Measurements from ENCODE around the gene AP3B1. TPM values are rescaled to one million over a fixed set of nuclear protein-coding genes. Genes with fewer than 3 reads are reported as not detected.

Gene AP3B1
- polyA plus RNA-seq, 1 of the 3 experiments (the other 2 are of a cell fraction): 18.0 TPM

- Histone ChIP-seq H3K79me2 (ENCODE audit: insufficient read depth) (no peaks in the 10 kb centered on the region), H2AFZ (ENCODE audit: low read depth) (no peak overlapping the region), H4K20me1 (ENCODE audit: insufficient read depth) (no peaks in the 10 kb centered on the region), H3K36me3 (replicated peaks in 1 of 2; ENCODE audit: control insufficient read depth in 1 of 2, insufficient read depth in 2 of 2, low read length in 1 of 2) (no peaks in the 10 kb centered on the region), H3K4me2 (no peak overlapping the region), H3K27ac (ENCODE audit: low read depth in 2 of 2, low read length in 1 of 2) (no peak overlapping the region), H3K4me3 (ENCODE audit: low read depth in 2 of 2, low read length in 1 of 2) (no peak overlapping the region), H3K9me3 (0 out of 2 replicates have a peak, but pooled peaks cover 9% of the 10 kb centered on the region), H3K27me3 (ENCODE audit: insufficient read depth) (no peaks in the 10 kb centered on the region), H3F3A (replicated peaks; ENCODE audit: insufficient read depth) (no peaks in the 10 kb centered on the region), H3K9me2 (no peaks in the 10 kb centered on the region), H3K4me1 (ENCODE audit: control insufficient read depth in 1 of 2, insufficient read depth in 2 of 2, low read depth in 1 of 2, low read length in 1 of 2) (peaks cover 3 to 4% of the 10 kb centered on the region in 2 experiments; a peak in 3 of 4 replicates), H3K9ac (no peak overlapping the region)
- ChIA-PET CTCF (no interaction called here), POLR2A (interaction anchor here (0.8 kb wide), 1 partner anchor 24 kb away, joined by 3 read pairs; the partner anchor contains the start of gene SCAMP1)
- WGBS (ENCODE audit: low lambda C conversion rate): 65% methylated on average over 2 of the region's 2 CpGs
- TF ChIP-seq RFX5 (IDR thresholded peaks at IDR 0.05; ENCODE audit: low read length) (peak; percentile 95), POLR2AphosphoS5 (IDR thresholded peaks at IDR 0.05; ENCODE audit: low read depth, low read length) (no peak)
- peak; percentile 42 for DNase-seq
Measured at GRCh38 chr5:78335976-78336375, 41.5 kb upstream of the AP3B1 start.

- Histone ChIP-seq H3K9ac (no peak overlapping the region), H2AFZ (ENCODE audit: low read depth) (peak overlapping the region; percentile 18; the same call in 1 of the 2 replicates), H3K9me3 (0 out of 2 replicates have a peak, but pooled peaks cover 9% of the 10 kb centered on the region), H3K4me1 (ENCODE audit: control insufficient read depth in 1 of 2, insufficient read depth in 2 of 2, low read depth in 1 of 2, low read length in 1 of 2) (peaks cover 3 to 4% of the 10 kb centered on the region in 2 experiments; a peak in 3 of 4 replicates), H3K36me3 (replicated peaks in 1 of 2; ENCODE audit: control insufficient read depth in 1 of 2, insufficient read depth in 2 of 2, low read length in 1 of 2) (no peaks in the 10 kb centered on the region), H3K79me2 (ENCODE audit: insufficient read depth) (no peaks in the 10 kb centered on the region), H3K4me2 (no peak overlapping the region; the same call in 1 of the 2 replicates), H3K27me3 (ENCODE audit: insufficient read depth) (no peaks in the 10 kb centered on the region), H3K9me2 (no peaks in the 10 kb centered on the region), H3K4me3 (ENCODE audit: low read depth in 2 of 2, low read length in 1 of 2) (no peak overlapping the region), H3F3A (replicated peaks; ENCODE audit: insufficient read depth) (no peaks in the 10 kb centered on the region), H3K27ac (ENCODE audit: low read depth in 2 of 2, low read length in 1 of 2) (no peak overlapping the region), H4K20me1 (ENCODE audit: insufficient read depth) (no peaks in the 10 kb centered on the region)
- DNase-seq: no peak
- WGBS (ENCODE audit: low lambda C conversion rate): 72% methylated on average over 3 of the region's 3 CpGs
- ChIA-PET POLR2A (no interaction called here), CTCF (no interaction called here)
- no peak for TF ChIP-seq ELF1 (IDR thresholded peaks at IDR 0.05)
- TF ChIP-seq NRF1 (IDR thresholded peaks at IDR 0.05; ENCODE audit: low read depth, low read length): no peak
- no peak for TF ChIP-seq RXRA (IDR thresholded peaks at IDR 0.05; ENCODE audit: borderline replicate concordance, low read depth)
- TF ChIP-seq EZH2phosphoT487 (IDR thresholded peaks at IDR 0.05; ENCODE audit: borderline replicate concordance, low read depth): no peak
- TF ChIP-seq SMC3 (IDR thresholded peaks at IDR 0.05; ENCODE audit: low read depth, low read length): no peak
- no peak for TF ChIP-seq GATA2 (CRISPR knock-in tag; IDR thresholded peaks at IDR 0.05)
- no peak for TF ChIP-seq GABPA (IDR thresholded peaks at IDR 0.05; ENCODE audit: low read depth)
- TF ChIP-seq TCF12 (IDR thresholded peaks at IDR 0.05): no peak
Measured at GRCh38 chr5:78334811-78335210, 40.3 kb upstream of the AP3B1 start.

- CTCF ChIA-PET: interaction anchor here (1.3 kb wide), 2 partner anchors 8 to 29 kb away, joined by 4 read pairs; partner anchors contain the start of gene SCAMP1
- no peaks in the 10 kb centered on the region for H3F3A ChIP-seq (replicated peaks; ENCODE audit: insufficient read depth)
- no peaks in the 10 kb centered on the region for H3K36me3 ChIP-seq (replicated peaks in 1 of 2; ENCODE audit: control insufficient read depth in 1 of 2, insufficient read depth in 2 of 2, low read length in 1 of 2)
- H4K20me1 ChIP-seq (ENCODE audit: insufficient read depth): no peaks in the 10 kb centered on the region
- H3K9me2 ChIP-seq: no peaks in the 10 kb centered on the region
- no peak overlapping the region for H2AFZ ChIP-seq (ENCODE audit: low read depth)
- TF ChIP-seq MXI1 (IDR thresholded peaks at IDR 0.05; ENCODE audit: low read depth, low read length): no peak
- no peak for TF ChIP-seq TAF1 (IDR thresholded peaks at IDR 0.05; ENCODE audit: borderline replicate concordance, low read depth, low read length)
- no peak for TF ChIP-seq YY1 (IDR thresholded peaks at IDR 0.05; ENCODE audit: low read depth)
- H3K4me1 ChIP-seq (ENCODE audit: control insufficient read depth in 1 of 2, insufficient read depth in 2 of 2, low read depth in 1 of 2, low read length in 1 of 2): peaks cover 0 to 3% of the 10 kb centered on the region in 2 experiments; a peak in 1 of 4 replicates
- no peaks in the 10 kb centered on the region for H3K27me3 ChIP-seq (ENCODE audit: insufficient read depth)
- POLR2A ChIA-PET: no interaction called here
- no peaks in the 10 kb centered on the region for H3K9me3 ChIP-seq
- no peak overlapping the region for H3K9ac ChIP-seq
- H3K27ac ChIP-seq (ENCODE audit: low read depth in 2 of 2, low read length in 1 of 2): no peak overlapping the region
- H3K4me3 ChIP-seq (ENCODE audit: low read depth in 2 of 2, low read length in 1 of 2): no peak overlapping the region
- H3K4me2 ChIP-seq: no peak overlapping the region
- no peak for DNase-seq
- H3K79me2 ChIP-seq (ENCODE audit: insufficient read depth): no peaks in the 10 kb centered on the region
Measured at GRCh38 chr5:78331523-78332080, 37.1 kb upstream of the AP3B1 start.
